Measurements from ENCODE around the gene POLK. TPM values are rescaled to one million over a fixed set of nuclear protein-coding genes. Genes with fewer than 3 reads are reported as not detected.
"Not testable (repeated sequence)": the region's sequence is repeated elsewhere in the genome, so short reads cannot be mapped to it uniquely, and the experiment has no call there.

The POLK gene
- total and polyA plus RNA-seq, 2 of the 8 experiments (the other 6 are each of a cell fraction or from before 2014, with no cell fraction given) = 2.0 to 9.0 TPM

- TF ChIP-seq, protein P1, sequence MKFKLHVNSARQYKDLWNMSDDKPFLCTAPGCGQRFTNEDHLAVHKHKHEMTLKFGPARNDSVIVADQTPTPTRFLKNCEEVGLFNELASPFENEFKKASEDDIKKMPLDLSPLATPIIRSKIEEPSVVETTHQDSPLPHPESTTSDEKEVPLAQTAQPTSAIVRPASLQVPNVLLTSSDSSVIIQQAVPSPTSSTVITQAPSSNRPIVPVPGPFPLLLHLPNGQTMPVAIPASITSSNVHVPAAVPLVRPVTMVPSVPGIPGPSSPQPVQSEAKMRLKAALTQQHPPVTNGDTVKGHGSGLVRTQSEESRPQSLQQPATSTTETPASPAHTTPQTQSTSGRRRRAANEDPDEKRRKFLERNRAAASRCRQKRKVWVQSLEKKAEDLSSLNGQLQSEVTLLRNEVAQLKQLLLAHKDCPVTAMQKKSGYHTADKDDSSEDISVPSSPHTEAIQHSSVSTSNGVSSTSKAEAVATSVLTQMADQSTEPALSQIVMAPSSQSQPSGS (IDR thresholded peaks at IDR 0.05; ENCODE audit: low read length) = no peak
Observed at GRCh38 chr5:75558981-75559632, 47.4 kb downstream of the POLK start (continued).

- H3K23me2 ChIP-seq (ENCODE audit: low read depth, low read length); DNase-seq (ENCODE audit: low read depth in 1 of 2, low spot score in 2 of 2); H2AK5ac ChIP-seq (ENCODE audit: low read depth, low read length); H4K5ac ChIP-seq (ENCODE audit: insufficient read length, low read depth, low read length); H2AFZ ChIP-seq (ENCODE audit: low read length); H2BK15ac ChIP-seq (ENCODE audit: low read length); H4K91ac ChIP-seq (replicated peaks; ENCODE audit: insufficient read length, low read length); H2BK12ac ChIP-seq (ENCODE audit: low read depth, low read length); H3K23ac ChIP-seq (ENCODE audit: insufficient read length); H3K27me3 ChIP-seq (replicated peaks in 1 of 4; ENCODE audit: control insufficient read depth in 3 of 4, extremely low read depth in 1 of 4, insufficient read depth in 3 of 4, low read length in 3 of 4); H3K4ac ChIP-seq (replicated peaks; ENCODE audit: insufficient read length, low read depth, low read length); H3K4me3 ChIP-seq (ENCODE audit: extremely low read depth in 1 of 4, insufficient read depth in 2 of 4, low read depth in 3 of 4, low read length in 4 of 4); H3K4me1 ChIP-seq (replicated peaks in 1 of 4; ENCODE audit: control insufficient read depth in 3 of 4, insufficient read depth in 4 of 4, low read length in 3 of 4); FAIRE-seq; H3K36me3 ChIP-seq (ENCODE audit: control insufficient read depth in 2 of 4, insufficient read depth in 4 of 4, low read length in 3 of 4); H3K79me1 ChIP-seq (ENCODE audit: low read depth, low read length); H3K79me2 ChIP-seq (ENCODE audit: control insufficient read depth in 1 of 2, insufficient read depth in 2 of 2, low read length in 2 of 2); CTCF ChIA-PET (ENCODE audit: partially characterized antibody); POLR2A ChIA-PET (ENCODE audit: partially characterized antibody); H3K4me2 ChIP-seq (ENCODE audit: insufficient read depth in 1 of 2, low read depth in 2 of 2, low read length in 2 of 2); H2BK20ac ChIP-seq (ENCODE audit: low read length); H3K56ac ChIP-seq (replicated peaks; ENCODE audit: insufficient read length, low read depth, low read length); H4K20me1 ChIP-seq (replicated peaks in 1 of 2; ENCODE audit: control insufficient read depth in 1 of 2, insufficient read depth in 2 of 2, low read length in 2 of 2); H3K18ac ChIP-seq (ENCODE audit: extremely low read depth, low read length); H3K27ac ChIP-seq (ENCODE audit: low read depth, low read length); H4K8ac ChIP-seq (ENCODE audit: extremely low read depth, insufficient read depth, low read length); H2BK120ac ChIP-seq (replicated peaks; ENCODE audit: low read depth, low read length); H3K14ac ChIP-seq (ENCODE audit: insufficient read length); H2BK5ac ChIP-seq (ENCODE audit: low read depth, low read length); H3K9ac ChIP-seq (replicated peaks in 1 of 4; ENCODE audit: extremely low read depth in 1 of 4, low read depth in 3 of 4, low read length in 3 of 4); H3K9me3 ChIP-seq (ENCODE audit: insufficient read depth in 2 of 2, low read depth in 1 of 2, low read length in 1 of 2): not testable (repeated sequence)
- 100% methylated on average over 1 of the region's 1 CpG; no CpG with 5 or more reads in 1 of the 2 experiments for WGBS, 2 experiments (ENCODE audit: extremely low coverage in 1 of 2, insufficient coverage in 1 of 2, insufficient read length in 1 of 2, insufficient replicate concordance in 2 of 2, low coverage in 1 of 2, low lambda C conversion rate in 2 of 2, missing lambda C conversion rate in 1 of 2)
Observed at GRCh38 chr5:75560655-75561054, 49.0 kb downstream of the POLK start.
